Chondrocyte (in vitro differentiated cells): Measurements from ENCODE around the gene F5. TPM values are rescaled to one million over a fixed set of nuclear protein-coding genes. Genes with fewer than 3 reads are reported as not detected.

Experiments used
- DNase-seq: peaks from one replicate; pipeline ENCODE4 v3.0.0; 2021; ENCODE audit warnings: mixed read lengths, low spot score
- H3K27ac Mint-ChIP-seq: one replicate; pipeline ENCODE4 v1.8.0; 2021; ENCODE audit warnings: mild to moderate bottlenecking, moderate library complexity, mixed read lengths; ENCODE audit not compliant: unreplicated experiment
- H3K27me3 Mint-ChIP-seq: 2 replicates; pipeline ENCODE4 v1.8.0; 2021; ENCODE audit warnings: low read depth, mixed read lengths
- H3K36me3 Mint-ChIP-seq: 2 replicates; pipeline ENCODE4 v1.8.0; 2021; ENCODE audit warnings: low read depth, mixed read lengths
- H3K4me1 Mint-ChIP-seq: 2 replicates; pipeline ENCODE4 v1.8.0; 2021; ENCODE audit warnings: low read depth, mild to moderate bottlenecking, mixed read lengths
- H3K4me3 Mint-ChIP-seq: one replicate; pipeline ENCODE4 v1.8.0; 2021; ENCODE audit warnings: mild to moderate bottlenecking, moderate library complexity, mixed read lengths; ENCODE audit not compliant: unreplicated experiment
- H3K9me3 Mint-ChIP-seq: 2 replicates; pipeline ENCODE4 v1.8.0; 2021; ENCODE audit warnings: low read depth, mixed read lengths
- CTCF ChIP-seq: fragments of 200-600 bp; sonication (generic); IDR thresholded peaks from 2 replicates; pipeline ENCODE4 v1.5.0; 2021; ENCODE audit warnings: antibody characterized with exemption, mild to moderate bottlenecking, moderate library complexity
- total RNA-seq: library from RNA; stranded (reverse); gene quantifications from 3 replicates; pipeline ENCODE4 v1.2.1, GENCODE V29; 2021

F5 gene
- total RNA-seq, 1 donor from 2014 or later, result not detected

GRCh38 chr1:169529068-169529642 is 57.1 kb downstream of the F5 start:
- TF ChIP-seq CTCF, result no peak
- no peaks in the 10 kb centered on the region for H3K9me3 Mint-ChIP-seq
- peaks cover 2% of the 10 kb centered on the region for H3K4me1 Mint-ChIP-seq
- no peak for DNase-seq
- H3K27me3 Mint-ChIP-seq, result peaks cover 28% of the 10 kb centered on the region
- no peak overlapping the region for H3K27ac Mint-ChIP-seq
- H3K36me3 Mint-ChIP-seq, result no peaks in the 10 kb centered on the region
- H3K4me3 Mint-ChIP-seq, result no peak overlapping the region

- peaks cover 2% of the 10 kb centered on the region for H3K4me1 Mint-ChIP-seq
- no peak overlapping the region for H3K4me3 Mint-ChIP-seq
- TF ChIP-seq CTCF, result no peak
- no peak for DNase-seq
- no peaks in the 10 kb centered on the region for H3K36me3 Mint-ChIP-seq
- H3K27ac Mint-ChIP-seq, result no peak overlapping the region
- peaks cover 23% of the 10 kb centered on the region for H3K27me3 Mint-ChIP-seq
- H3K9me3 Mint-ChIP-seq, result no peaks in the 10 kb centered on the region
Measured at GRCh38 chr1:169528215-169529067, 57.8 kb downstream of the F5 start.

- no peak for TF ChIP-seq CTCF
- peaks cover 16% of the 10 kb centered on the region for H3K27me3 Mint-ChIP-seq
- H3K36me3 Mint-ChIP-seq, result no peaks in the 10 kb centered on the region
- no peak overlapping the region for H3K4me3 Mint-ChIP-seq
- DNase-seq, result no peak
- no peak overlapping the region for H3K27ac Mint-ChIP-seq
- peaks cover 2% of the 10 kb centered on the region for H3K4me1 Mint-ChIP-seq
- no peaks in the 10 kb centered on the region for H3K9me3 Mint-ChIP-seq
Measured at GRCh38 chr1:169527451-169528214, 58.6 kb downstream of the F5 start.

GRCh38 chr1:169527001-169527400 is 59.3 kb downstream of the F5 start:
- Mint-ChIP-seq H3K9me3 (no peaks in the 10 kb centered on the region), H3K27me3 (peaks cover 12% of the 10 kb centered on the region), H3K36me3 (no peaks in the 10 kb centered on the region), H3K27ac (no peak overlapping the region), H3K4me3 (no peak overlapping the region), H3K4me1 (peaks cover 2% of the 10 kb centered on the region)
- no peak for TF ChIP-seq CTCF
- no peak for DNase-seq

- DNase-seq, result no peak
- Mint-ChIP-seq H3K27ac (no peak overlapping the region), H3K4me1 (peaks cover 2% of the 10 kb centered on the region), H3K36me3 (no peaks in the 10 kb centered on the region), H3K4me3 (no peak overlapping the region), H3K27me3 (peaks cover 7% of the 10 kb centered on the region), H3K9me3 (no peaks in the 10 kb centered on the region)
- TF ChIP-seq CTCF, result no peak
Measured at GRCh38 chr1:169526120-169526832, 60.0 kb downstream of the F5 start.
